BJ (cell line): ENCODE data around the gene KLF11. TPM values are rescaled to one million over a fixed set of nuclear protein-coding genes. Genes with fewer than 3 reads are reported as not detected.

Experiments used
- CTCF ChIA-PET: fragments of 350-600 bp; formaldehyde crosslinking; extraction: SDS; loops from one replicate; lab custom pipeline; 2021; ENCODE audit warnings: antibody characterized with exemption, inconsistent platforms; lab: Yijun Ruan, JAX
- POLR2A ChIA-PET: fragments of 300-600 bp; sonication (Branson Sonifier 250); formaldehyde crosslinking; extraction: SDS; loops from one replicate; lab custom pipeline; 2021; ENCODE audit warnings: antibody characterized with exemption; lab: Charles Lee
- DNase-seq: peaks from one replicate; pipeline ENCODE4 v3.0.0-alpha.2; 2011; ENCODE audit warnings: low read depth
- H3K27me3 ChIP-seq: 2 replicates; pipeline ENCODE4 v1.6.0; 2011; ENCODE audit warnings: low read length; ENCODE audit not compliant: control insufficient read depth, insufficient read depth
- H3K36me3 ChIP-seq: 2 replicates; pipeline ENCODE4 v1.5.1; 2011; ENCODE audit warnings: low read length; ENCODE audit not compliant: control insufficient read depth, insufficient read depth
- H3K4me3 ChIP-seq: 2 replicates; pipeline ENCODE4 v1.5.1; 2011; ENCODE audit warnings: low read depth, mild to moderate bottlenecking, control low read depth, low read length
- polyA plus RNA-seq: library from polyadenylated mRNA; depleted of rRNA; stranded (reverse); fragments of >200 nt; gene quantifications from 2 replicates; pipeline ENCODE4 v1.2.3, GENCODE V29; 2011
- TF ChIP-seq, protein P1 (sequence below): IDR thresholded peaks from 2 replicates; pipeline ENCODE4 v1.5.1; 2011; ENCODE audit warnings: low read depth, mild to moderate bottlenecking, control low read depth, inconsistent platforms, low read length, moderate library complexity; ENCODE audit not compliant: insufficient read depth

Gene KLF11
- polyA plus RNA-seq, 1 experiment = 21.7 TPM

- ChIA-PET CTCF (interaction anchor here (0.9 to 11.7 kb wide), 5 partner anchors 11 to 576 kb away, joined by 3 to 101 read pairs (median 4); no protein-coding TSS in a partner anchor), POLR2A (no interaction called here)
- Histone ChIP-seq H3K27me3 (peaks cover 25% of the 10 kb centered on the region), H3K36me3 (no peaks in the 10 kb centered on the region), H3K4me3 (no peak overlapping the region)
- TF ChIP-seq, protein P1, sequence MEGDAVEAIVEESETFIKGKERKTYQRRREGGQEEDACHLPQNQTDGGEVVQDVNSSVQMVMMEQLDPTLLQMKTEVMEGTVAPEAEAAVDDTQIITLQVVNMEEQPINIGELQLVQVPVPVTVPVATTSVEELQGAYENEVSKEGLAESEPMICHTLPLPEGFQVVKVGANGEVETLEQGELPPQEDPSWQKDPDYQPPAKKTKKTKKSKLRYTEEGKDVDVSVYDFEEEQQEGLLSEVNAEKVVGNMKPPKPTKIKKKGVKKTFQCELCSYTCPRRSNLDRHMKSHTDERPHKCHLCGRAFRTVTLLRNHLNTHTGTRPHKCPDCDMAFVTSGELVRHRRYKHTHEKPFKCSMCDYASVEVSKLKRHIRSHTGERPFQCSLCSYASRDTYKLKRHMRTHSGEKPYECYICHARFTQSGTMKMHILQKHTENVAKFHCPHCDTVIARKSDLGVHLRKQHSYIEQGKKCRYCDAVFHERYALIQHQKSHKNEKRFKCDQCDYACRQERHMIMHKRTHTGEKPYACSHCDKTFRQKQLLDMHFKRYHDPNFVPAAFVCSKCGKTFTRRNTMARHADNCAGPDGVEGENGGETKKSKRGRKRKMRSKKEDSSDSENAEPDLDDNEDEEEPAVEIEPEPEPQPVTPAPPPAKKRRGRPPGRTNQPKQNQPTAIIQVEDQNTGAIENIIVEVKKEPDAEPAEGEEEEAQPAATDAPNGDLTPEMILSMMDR = no peak
- DNase-seq = no peak
These were observed 40.4 kb downstream of the KLF11 start for GRCh38 chr2:10083692-10084211.

DNA sequence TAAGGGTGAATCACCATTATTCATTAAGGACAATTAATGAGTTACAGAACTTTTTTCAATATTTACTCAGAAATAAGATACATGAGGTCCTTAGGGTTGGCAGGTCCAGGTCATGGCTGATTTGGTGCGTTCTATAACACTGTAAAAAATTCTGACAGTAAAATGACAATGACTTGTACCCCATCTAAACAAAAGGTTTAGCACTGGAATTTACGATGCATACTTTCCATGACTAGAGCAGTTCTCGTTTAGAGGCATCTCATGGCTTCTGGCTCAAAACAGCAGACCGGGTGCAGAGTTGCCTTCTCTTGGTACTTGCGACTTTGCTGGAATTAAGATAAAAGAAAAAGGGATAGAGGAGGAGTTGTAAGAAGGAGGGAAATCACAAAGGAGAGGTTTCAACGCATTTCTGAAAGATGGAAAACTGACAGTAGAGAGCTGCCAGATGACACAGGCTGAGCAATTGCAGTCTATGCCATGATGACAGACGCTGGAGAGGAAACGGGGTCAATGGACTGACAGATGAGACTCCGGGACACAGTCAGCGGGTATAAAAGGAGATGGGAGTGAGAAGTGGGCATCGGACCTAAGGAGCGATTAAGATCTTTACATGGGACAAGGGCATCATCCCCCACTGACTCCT is 41.0 kb downstream of the KLF11 start:
- DNase-seq = no peak
- TF ChIP-seq, protein P1 = no peak
- Histone ChIP-seq H3K4me3 (no peak overlapping the region), H3K27me3 (peaks cover 25% of the 10 kb centered on the region), H3K36me3 (no peaks in the 10 kb centered on the region)
- POLR2A ChIA-PET = no interaction called here
- CTCF ChIA-PET = interaction anchor here (1.6 to 11.7 kb wide), 3 partner anchors 12 to 351 kb away, joined by 4 to 101 read pairs (median 9); no protein-coding TSS in a partner anchor

DNA sequence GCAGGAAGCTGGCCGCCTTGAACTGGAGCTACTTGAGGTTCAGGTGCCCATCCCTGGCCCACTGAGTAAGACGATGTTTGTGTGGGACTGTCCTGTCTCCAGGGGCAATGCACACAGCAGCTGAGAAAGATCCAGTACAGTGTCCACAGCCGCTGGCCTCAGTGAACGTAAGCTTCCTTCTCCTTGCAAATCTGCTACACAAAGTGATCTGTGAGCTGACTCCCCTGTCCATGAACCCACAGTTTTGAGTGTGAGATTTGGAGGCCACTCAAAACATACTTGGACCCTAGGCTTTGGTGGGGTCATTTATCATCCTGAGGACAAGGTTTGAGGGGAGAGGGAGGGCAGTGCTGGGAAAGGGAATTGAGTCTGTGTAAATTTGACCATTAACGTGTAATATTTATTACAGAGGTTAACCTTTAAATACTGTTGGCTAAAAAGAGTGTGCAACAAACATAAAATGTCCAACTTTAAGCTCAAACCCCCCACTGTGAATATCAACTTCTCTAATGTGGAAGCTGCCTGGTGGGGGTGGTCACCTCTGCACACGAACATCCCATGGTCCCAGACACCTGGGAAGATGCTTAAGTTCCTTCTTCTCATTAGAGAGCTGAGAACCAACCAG is 41.8 kb downstream of the KLF11 start:
- ChIA-PET POLR2A (interaction anchor here (0.6 kb wide), 1 partner anchor 1235 kb away, joined by 4 read pairs; no protein-coding TSS in a partner anchor), CTCF (interaction anchor here (0.9 to 11.7 kb wide), 4 partner anchors 12 to 350 kb away, joined by 3 to 101 read pairs (median 7); no protein-coding TSS in a partner anchor)
- TF ChIP-seq, protein P1 = no peak
- DNase-seq = no peak
- Histone ChIP-seq H3K27me3 (peaks cover 27% of the 10 kb centered on the region), H3K4me3 (no peak overlapping the region), H3K36me3 (no peaks in the 10 kb centered on the region)

DNA sequence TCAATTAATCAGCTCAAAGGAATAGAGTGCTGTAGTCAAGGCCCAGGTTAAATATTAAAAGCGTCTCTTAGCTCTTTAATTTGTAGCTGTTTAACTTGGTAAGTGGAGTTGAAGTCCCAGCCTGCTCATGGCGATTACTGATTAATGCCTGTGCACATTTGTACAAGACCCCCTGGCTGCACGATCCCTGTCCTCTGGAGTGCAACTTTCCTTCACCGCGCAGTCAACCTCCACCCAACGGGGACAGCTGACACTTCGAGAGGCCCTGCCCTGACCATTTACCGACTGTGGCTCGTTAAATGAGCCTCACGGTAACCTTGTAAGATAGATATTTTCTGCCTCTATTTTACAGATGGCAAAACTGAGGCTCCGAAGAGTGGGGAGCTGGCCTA is 42.3 kb downstream of the KLF11 start:
- ChIA-PET POLR2A (no interaction called here), CTCF (interaction anchor here (0.9 to 11.7 kb wide), 4 partner anchors 11 to 349 kb away, joined by 3 to 101 read pairs (median 7); no protein-coding TSS in a partner anchor)
- TF ChIP-seq, protein P1 = no peak
- Histone ChIP-seq H3K4me3 (no peak overlapping the region), H3K36me3 (no peaks in the 10 kb centered on the region), H3K27me3 (peaks cover 28% of the 10 kb centered on the region)
- no peak for DNase-seq

GRCh38 chr2:10086950-10087349 is 43.6 kb downstream of the KLF11 start:
- Histone ChIP-seq H3K36me3 (no peaks in the 10 kb centered on the region), H3K4me3 (no peak overlapping the region), H3K27me3 (peaks cover 35% of the 10 kb centered on the region)
- ChIA-PET POLR2A (no interaction called here), CTCF (interaction anchor here (11.7 kb wide), 1 partner anchor 10 kb away, joined by 101 read pairs; no protein-coding TSS in a partner anchor)
- no peak for DNase-seq
- TF ChIP-seq, protein P1 = no peak
